ENCODE measurements around the gene SPI1.

SPI1 gene

DNA sequence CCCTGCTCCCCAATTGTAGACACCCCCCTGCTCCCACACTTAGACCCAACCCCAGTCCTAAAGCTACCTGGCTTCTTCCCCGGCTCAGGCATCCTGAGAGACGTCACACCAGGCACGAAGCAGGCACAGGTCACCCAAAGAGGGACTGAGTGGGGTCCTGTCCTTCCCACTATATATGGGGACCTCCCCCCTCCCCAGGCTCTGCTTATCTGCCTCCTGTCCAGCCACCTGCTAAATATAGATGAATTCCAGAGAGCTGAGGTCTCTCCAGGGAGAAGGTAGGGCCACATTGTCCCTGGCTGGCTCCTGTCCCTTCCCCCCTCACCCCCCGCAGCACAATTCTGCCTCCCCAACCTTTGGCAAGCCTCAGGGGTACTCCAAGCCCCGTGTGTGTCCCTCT is 25.8 kb downstream of the SPI1 start, which contains the start of gene MYBPC3:
MYBPC3 (minus strand) TSS at position 147 of the 400 bp plus-strand sequence; CDS start at position 92, 55 bp downstream.
- Mint-ChIP-seq H3K4me1 (ENCODE audit: low read depth) (no peaks in the 10 kb centered on the region), H3K4me3 (no peak within 1 kb of the TSS), H3K27ac (no peak within 1 kb of the TSS), H3K36me3 (ENCODE audit: low read depth) (no peaks in the 10 kb centered on the region), H3K27me3 (ENCODE audit: low read depth) (no peaks in the 10 kb centered on the region), H3K9me3 (no peaks in the 10 kb centered on the region)
- no peak for DNase-seq (ENCODE audit: low spot score)

- Mint-ChIP-seq H3K36me3 (ENCODE audit: low read depth) (no peaks in the 10 kb centered on the region), H3K9me3 (no peaks in the 10 kb centered on the region), H3K4me3 (no peak overlapping the region), H3K4me1 (ENCODE audit: low read depth) (no peaks in the 10 kb centered on the region), H3K27ac (no peak overlapping the region), H3K27me3 (ENCODE audit: low read depth) (no peaks in the 10 kb centered on the region)
- no peak for DNase-seq (ENCODE audit: low spot score)
Measured at GRCh38 chr11:47351156-47352126, 26.9 kb downstream of the SPI1 start.

DNA sequence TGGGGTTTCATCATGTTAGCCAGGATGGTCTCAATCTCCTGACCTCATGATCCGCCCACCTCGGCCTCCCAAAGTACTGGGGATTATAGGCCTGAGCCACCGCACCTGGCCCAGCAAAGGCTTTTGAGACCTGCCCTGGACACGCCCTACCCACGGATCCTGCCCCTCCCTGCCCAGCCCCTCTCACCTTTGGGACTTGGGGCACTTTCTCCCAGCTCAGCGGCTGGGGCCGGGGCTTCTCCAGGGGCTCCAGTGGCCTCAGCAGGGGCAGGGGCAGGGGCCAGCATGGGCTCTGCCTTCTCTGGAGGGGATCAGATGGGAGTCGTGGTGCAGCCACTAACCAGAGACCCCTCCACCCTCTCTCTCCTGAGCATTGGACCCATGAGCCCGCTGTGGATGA is 28.0 kb downstream of the SPI1 start:
- no peak for DNase-seq (ENCODE audit: low spot score)
- H3K27me3 Mint-ChIP-seq (ENCODE audit: low read depth): no peaks in the 10 kb centered on the region
- H3K27ac Mint-ChIP-seq: no peak overlapping the region
- no peaks in the 10 kb centered on the region for H3K9me3 Mint-ChIP-seq
- H3K4me1 Mint-ChIP-seq (ENCODE audit: low read depth): no peaks in the 10 kb centered on the region
- no peak overlapping the region for H3K4me3 Mint-ChIP-seq
- H3K36me3 Mint-ChIP-seq (ENCODE audit: low read depth): no peaks in the 10 kb centered on the region

DNA sequence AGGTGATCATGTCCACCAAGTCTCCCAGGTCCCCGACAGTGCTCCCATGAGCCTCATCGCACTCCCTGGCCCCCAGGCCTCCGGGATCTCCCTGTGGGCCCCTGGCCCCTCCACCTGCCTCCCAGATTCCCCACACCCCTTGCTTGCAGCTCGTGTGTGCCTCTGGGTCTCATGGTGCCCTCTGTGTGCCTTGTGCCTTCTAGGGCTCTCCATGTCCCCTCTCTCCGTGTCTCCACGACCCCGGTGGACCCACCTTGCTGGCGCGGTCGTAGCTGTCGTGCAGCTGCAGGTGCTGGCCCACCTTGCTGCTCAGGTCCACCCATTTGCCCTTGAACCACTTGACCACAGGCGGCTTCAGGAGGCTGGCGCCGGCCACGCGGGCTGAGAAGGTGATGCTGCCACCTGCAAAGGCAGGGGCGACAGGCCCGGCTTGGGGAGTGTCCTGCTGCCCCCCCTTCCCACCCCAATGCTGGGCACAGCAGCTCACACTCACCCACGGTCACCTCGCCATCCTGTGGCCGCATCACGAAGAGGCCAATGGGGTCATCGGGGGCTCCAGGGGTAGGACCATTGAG is 28.7 kb downstream of the SPI1 start:
- no peak for DNase-seq (ENCODE audit: low spot score)
- no peaks in the 10 kb centered on the region for H3K4me1 Mint-ChIP-seq (ENCODE audit: low read depth)
- no peaks in the 10 kb centered on the region for H3K9me3 Mint-ChIP-seq
- H3K27ac Mint-ChIP-seq: no peak overlapping the region
- H3K4me3 Mint-ChIP-seq: no peak overlapping the region
- no peaks in the 10 kb centered on the region for H3K27me3 Mint-ChIP-seq (ENCODE audit: low read depth)
- no peaks in the 10 kb centered on the region for H3K36me3 Mint-ChIP-seq (ENCODE audit: low read depth)

DNA sequence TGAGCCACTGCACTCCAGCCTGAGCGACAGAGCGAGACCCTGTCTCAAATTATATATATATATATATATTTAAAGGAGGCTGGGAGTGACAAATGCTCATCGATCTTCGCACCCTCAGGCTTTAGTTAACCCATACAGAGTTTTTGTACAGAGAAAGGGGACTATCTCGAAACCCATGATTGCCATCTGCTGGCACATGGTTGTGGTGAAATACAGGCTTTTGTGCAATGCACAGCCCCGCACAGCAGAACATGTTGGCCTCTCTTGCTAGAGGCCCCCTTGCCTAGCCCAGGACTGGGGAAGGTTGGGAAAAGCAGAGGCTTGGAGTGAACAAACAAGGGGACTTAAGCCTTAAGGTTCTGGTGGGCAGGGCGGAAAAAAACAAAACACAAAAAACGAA is 29.5 kb downstream of the SPI1 start:
- Mint-ChIP-seq H3K4me3 (no peak overlapping the region), H3K27me3 (ENCODE audit: low read depth) (no peaks in the 10 kb centered on the region), H3K4me1 (ENCODE audit: low read depth) (no peaks in the 10 kb centered on the region), H3K9me3 (no peaks in the 10 kb centered on the region), H3K36me3 (ENCODE audit: low read depth) (no peaks in the 10 kb centered on the region), H3K27ac (no peak overlapping the region)
- DNase-seq (ENCODE audit: low spot score): no peak

GRCh38 chr11:47348131-47348802 is 30.1 kb downstream of the SPI1 start:
- no peak for DNase-seq (ENCODE audit: low spot score)
- Mint-ChIP-seq H3K36me3 (ENCODE audit: low read depth) (no peaks in the 10 kb centered on the region), H3K27ac (no peak overlapping the region), H3K4me1 (ENCODE audit: low read depth) (no peaks in the 10 kb centered on the region), H3K4me3 (no peak overlapping the region), H3K9me3 (no peaks in the 10 kb centered on the region), H3K27me3 (ENCODE audit: low read depth) (no peaks in the 10 kb centered on the region)

DNA sequence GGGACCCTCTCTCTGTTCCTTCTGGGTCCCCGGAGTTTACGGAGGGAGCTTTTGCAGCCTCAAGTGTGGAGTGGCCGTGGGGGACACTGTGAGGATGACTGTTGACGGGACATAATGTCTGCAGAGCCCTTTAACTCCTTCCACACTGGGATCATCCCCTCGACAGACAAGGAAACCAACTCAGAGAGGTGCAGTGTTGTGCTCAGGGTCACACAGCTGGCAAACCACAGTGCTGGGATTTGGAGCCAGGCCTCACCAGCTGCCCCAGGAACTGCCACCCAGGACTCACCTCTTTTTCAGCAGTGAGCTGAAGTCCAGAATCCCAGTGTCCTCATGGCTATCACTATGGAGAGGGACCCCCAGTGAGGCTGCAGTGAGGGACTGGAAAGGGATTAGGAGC is 31.2 kb downstream of the SPI1 start:
- Mint-ChIP-seq H3K9me3 (no peaks in the 10 kb centered on the region), H3K27me3 (ENCODE audit: low read depth) (no peaks in the 10 kb centered on the region), H3K36me3 (ENCODE audit: low read depth) (no peaks in the 10 kb centered on the region), H3K27ac (no peak overlapping the region), H3K4me1 (ENCODE audit: low read depth) (no peaks in the 10 kb centered on the region), H3K4me3 (no peak overlapping the region)
- DNase-seq (ENCODE audit: low spot score): no peak

GRCh38 chr11:47345890-47346563 is 32.3 kb downstream of the SPI1 start:
- Mint-ChIP-seq H3K4me3 (no peak overlapping the region), H3K36me3 (ENCODE audit: low read depth) (no peaks in the 10 kb centered on the region), H3K27me3 (ENCODE audit: low read depth) (no peaks in the 10 kb centered on the region), H3K27ac (no peak overlapping the region), H3K4me1 (ENCODE audit: low read depth) (no peaks in the 10 kb centered on the region), H3K9me3 (no peaks in the 10 kb centered on the region)
- no peak for DNase-seq (ENCODE audit: low spot score)

- no peak overlapping the region for H3K27ac Mint-ChIP-seq
- H3K9me3 Mint-ChIP-seq: no peaks in the 10 kb centered on the region
- H3K4me3 Mint-ChIP-seq: no peak overlapping the region
- no peaks in the 10 kb centered on the region for H3K36me3 Mint-ChIP-seq (ENCODE audit: low read depth)
- H3K4me1 Mint-ChIP-seq (ENCODE audit: low read depth): no peaks in the 10 kb centered on the region
- no peak for DNase-seq (ENCODE audit: low spot score)
- H3K27me3 Mint-ChIP-seq (ENCODE audit: low read depth): no peaks in the 10 kb centered on the region
Measured at GRCh38 chr11:47342854-47343253, 35.5 kb downstream of the SPI1 start.

- Mint-ChIP-seq H3K27me3 (ENCODE audit: low read depth) (no peaks in the 10 kb centered on the region), H3K4me3 (no peak overlapping the region), H3K4me1 (ENCODE audit: low read depth) (no peaks in the 10 kb centered on the region), H3K27ac (no peak overlapping the region), H3K9me3 (no peaks in the 10 kb centered on the region), H3K36me3 (ENCODE audit: low read depth) (no peaks in the 10 kb centered on the region)
- DNase-seq (ENCODE audit: low spot score): no peak
Measured at GRCh38 chr11:47342036-47342803, 36.1 kb downstream of the SPI1 start.

GRCh38 chr11:47340980-47341775 is 37.2 kb downstream of the SPI1 start:
- Mint-ChIP-seq H3K4me3 (no peak overlapping the region), H3K4me1 (ENCODE audit: low read depth) (no peaks in the 10 kb centered on the region), H3K27ac (peak overlapping the region; percentile 0), H3K9me3 (no peaks in the 10 kb centered on the region), H3K27me3 (ENCODE audit: low read depth) (no peaks in the 10 kb centered on the region), H3K36me3 (ENCODE audit: low read depth) (no peaks in the 10 kb centered on the region)
- no peak for DNase-seq (ENCODE audit: low spot score)

- no peak for DNase-seq (ENCODE audit: low spot score)
- Mint-ChIP-seq H3K4me3 (no peak overlapping the region), H3K27me3 (ENCODE audit: low read depth) (no peaks in the 10 kb centered on the region), H3K27ac (no peak overlapping the region), H3K4me1 (ENCODE audit: low read depth) (no peaks in the 10 kb centered on the region), H3K36me3 (ENCODE audit: low read depth) (no peaks in the 10 kb centered on the region), H3K9me3 (no peaks in the 10 kb centered on the region)
Measured at GRCh38 chr11:47340010-47340409, 38.3 kb downstream of the SPI1 start.
